HG03432 (cell line): ENCODE data around the gene UFM1.
"Not testable (repeated sequence)": the region's sequence is repeated elsewhere in the genome, so short reads cannot be mapped to it uniquely, and the experiment has no call there.

Source experiments
- ATAC-seq: cut with Tn5 transposase; IDR thresholded peaks from one replicate; pipeline ENCODE4 v1.9.1; 2021; ENCODE audit warnings: mild to moderate bottlenecking, moderate library complexity; ENCODE audit not compliant: unreplicated experiment

UFM1 gene

GRCh38 chr13:38363746-38364145, 14.1 kb downstream of the UFM1 start:
- ATAC-seq = not testable (repeated sequence)

- no peak for ATAC-seq
These were observed 16.0 kb downstream of the UFM1 start for GRCh38 chr13:38365661-38366060.

GRCh38 chr13:38366954-38367645, 17.4 kb downstream of the UFM1 start:
- no peak for ATAC-seq

- ATAC-seq = no peak
These were observed 19.4 kb downstream of the UFM1 start for GRCh38 chr13:38369058-38369457.

GRCh38 chr13:38370096-38370495, 20.4 kb downstream of the UFM1 start:
- ATAC-seq = not testable (repeated sequence)

GRCh38 chr13:38372820-38373383, 23.3 kb downstream of the UFM1 start:
- ATAC-seq = no peak

GRCh38 chr13:38376546-38376945, 26.9 kb downstream of the UFM1 start:
- no peak for ATAC-seq

- no peak for ATAC-seq
These were observed 32.2 kb downstream of the UFM1 start for GRCh38 chr13:38381890-38382289.

GRCh38 chr13:38382946-38383345, 33.3 kb downstream of the UFM1 start:
- ATAC-seq = no peak

- no peak for ATAC-seq
These were observed 34.5 kb downstream of the UFM1 start for GRCh38 chr13:38384171-38384570.

GRCh38 chr13:38385153-38385891, 35.7 kb downstream of the UFM1 start:
- ATAC-seq = no peak

- ATAC-seq = no peak
These were observed 36.8 kb downstream of the UFM1 start for GRCh38 chr13:38386421-38386820.

GRCh38 chr13:38391341-38391740, 41.7 kb downstream of the UFM1 start:
- no peak for ATAC-seq

- no peak for ATAC-seq
These were observed 45.3 kb downstream of the UFM1 start for GRCh38 chr13:38394777-38395496.

- no peak for ATAC-seq
These were observed 45.8 kb downstream of the UFM1 start for GRCh38 chr13:38395497-38395788.

GRCh38 chr13:38398711-38399493, 49.3 kb downstream of the UFM1 start:
- peak; percentile 56 for ATAC-seq

GRCh38 chr13:38399535-38399934, 49.9 kb downstream of the UFM1 start:
- ATAC-seq = no peak

- ATAC-seq = no peak
These were observed 51.6 kb downstream of the UFM1 start for GRCh38 chr13:38401276-38401675.

- ATAC-seq = no peak
These were observed 55.6 kb downstream of the UFM1 start for GRCh38 chr13:38405216-38405615.

- ATAC-seq = no peak
These were observed 60.1 kb downstream of the UFM1 start for GRCh38 chr13:38409771-38410170.

GRCh38 chr13:38412266-38412665, 62.6 kb downstream of the UFM1 start:
- ATAC-seq = no peak
